Activated CD8-positive, alpha-beta T cell treated with anti-CD3 and anti-CD28 coated beads, Interleukin-2, amount 10 ng/mL, durations not matched to agents 7 days and 5 days (primary cell): ENCODE results near the gene IL27RA. TPM values are rescaled to one million over a fixed set of nuclear protein-coding genes. Genes with fewer than 3 reads are reported as not detected.

Experiments
- ATAC-seq: fragments of 150-1000 bp; cut with Tn5 transposase; one replicate; pipeline ENCODE4 v1.10.0; 2021; ENCODE audit warnings: moderate library complexity
- CTCF ChIA-PET: fragments of 350-600 bp; sonication (Branson Sonifier 250); formaldehyde crosslinking; loops from one replicate; lab custom pipeline; 2021; ENCODE audit warnings: antibody characterized with exemption; lab: Charles Lee
- POLR2A ChIA-PET: fragments of 350-600 bp; sonication (Branson Sonifier 250); formaldehyde crosslinking; loops from one replicate; lab custom pipeline; 2021; ENCODE audit warnings: antibody characterized with exemption; lab: Charles Lee
- DNase-seq: peaks from one replicate; pipeline ENCODE4 v3.0.0-alpha.2; 2020
- H3K27ac Mint-ChIP-seq: one replicate; pipeline ENCODE4 v1.8.0; 2021; ENCODE audit warnings: mild to moderate bottlenecking, mixed read lengths
- H3K27me3 Mint-ChIP-seq: one replicate; pipeline ENCODE4 v1.8.0; 2021; ENCODE audit warnings: low read depth, mixed read lengths
- H3K36me3 Mint-ChIP-seq: one replicate; pipeline ENCODE4 v1.8.0; 2021; ENCODE audit warnings: low read depth, mixed read lengths
- H3K4me1 Mint-ChIP-seq: one replicate; pipeline ENCODE4 v1.8.0; 2021; ENCODE audit warnings: low read depth, mixed read lengths
- H3K4me3 Mint-ChIP-seq: one replicate; pipeline ENCODE4 v1.8.0; 2021; ENCODE audit warnings: mild to moderate bottlenecking, mixed read lengths
- H3K9me3 Mint-ChIP-seq: one replicate; pipeline ENCODE4 v1.8.0; 2022; ENCODE audit warnings: mixed read lengths; ENCODE audit not compliant: insufficient read depth
- total RNA-seq, 2 experiments: library from RNA; stranded (reverse); gene quantifications; one replicate each; pipeline ENCODE4 v1.2.3, GENCODE V29; 2021

IL27RA gene
- total RNA-seq, 2 experiments from 2014 or later: 39.7 to 39.8 TPM

GRCh38 chr19:13989487-13989886 lies 42.1 kb upstream of the IL27RA start:
- ChIA-PET CTCF (interaction anchor here (1.2 kb wide), 1 partner anchor 10 kb away, joined by 4 read pairs; no protein-coding TSS in a partner anchor), POLR2A (interaction anchor here (0.6 to 5.3 kb wide), 4 partner anchors 8 to 34 kb away, joined by 3 to 56 read pairs (median 4); partner anchors contain the start of gene RFX1)
- Mint-ChIP-seq H3K9me3 (no peaks in the 10 kb centered on the region), H3K4me3 (no peak overlapping the region), H3K36me3 (peaks cover 38% of the 10 kb centered on the region), H3K27me3 (no peaks in the 10 kb centered on the region), H3K27ac (peak overlapping the region; percentile 85), H3K4me1 (peaks cover 59% of the 10 kb centered on the region)
- no peak for ATAC-seq
- no peak for DNase-seq

GRCh38 chr19:13990085-13990484 lies 41.5 kb upstream of the IL27RA start:
- no peak for DNase-seq
- ChIA-PET POLR2A (interaction anchor here (0.6 to 5.3 kb wide), 4 partner anchors 8 to 34 kb away, joined by 3 to 56 read pairs (median 4); partner anchors contain the start of gene RFX1), CTCF (interaction anchor here (1.2 kb wide), 1 partner anchor 10 kb away, joined by 4 read pairs; no protein-coding TSS in a partner anchor)
- Mint-ChIP-seq H3K9me3 (no peaks in the 10 kb centered on the region), H3K36me3 (peaks cover 41% of the 10 kb centered on the region), H3K4me1 (peaks cover 56% of the 10 kb centered on the region), H3K27ac (peak overlapping the region; percentile 85), H3K4me3 (no peak overlapping the region), H3K27me3 (no peaks in the 10 kb centered on the region)
- no peak for ATAC-seq

- peak overlapping the region; percentile 34 for H3K27ac Mint-ChIP-seq
- no peak for DNase-seq
- no peaks in the 10 kb centered on the region for H3K27me3 Mint-ChIP-seq
These were observed 39.5 kb upstream of the IL27RA start for GRCh38 chr19:13992025-13992424.

DNA sequence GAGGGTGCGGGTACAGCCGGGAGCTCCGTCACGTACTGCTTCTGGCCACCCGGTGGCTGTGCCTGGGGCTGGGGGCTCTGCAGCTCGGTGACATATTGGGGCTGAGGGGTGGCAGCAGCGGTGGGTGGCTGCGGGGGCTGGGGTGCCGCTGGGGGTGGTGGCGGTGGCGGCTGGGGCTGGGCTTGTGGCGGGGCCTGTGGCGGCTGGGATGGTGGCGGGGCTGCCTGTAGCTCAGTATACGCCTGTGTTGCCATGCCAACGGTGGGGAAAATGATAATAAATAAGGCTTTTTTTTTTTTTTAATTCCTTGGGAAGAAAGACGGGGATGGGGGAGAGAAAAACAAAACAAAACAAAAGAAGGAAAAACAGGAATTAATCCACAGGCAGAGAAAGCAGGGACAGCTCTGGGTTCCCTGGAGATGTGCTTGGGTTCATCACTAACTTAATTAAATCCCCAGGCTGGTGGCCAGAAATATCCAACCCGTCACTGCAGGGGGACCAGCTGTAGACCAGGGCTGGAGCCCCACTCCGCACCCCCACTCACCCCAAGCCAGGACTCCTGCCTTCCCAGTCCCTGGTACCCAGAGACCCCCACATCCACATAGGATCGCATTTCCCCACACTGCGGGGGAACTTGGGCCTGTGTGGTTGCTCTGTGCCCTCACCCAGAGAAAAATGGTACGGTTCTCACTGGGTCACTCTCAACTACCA lies 37.8 kb upstream of the IL27RA start:
- ATAC-seq (peak; percentile 32), DNase-seq (no peak)
- Mint-ChIP-seq H3K4me3 (no peak overlapping the region), H3K4me1 (peaks cover 19% of the 10 kb centered on the region), H3K36me3 (peaks cover 46% of the 10 kb centered on the region), H3K9me3 (peaks cover 2% of the 10 kb centered on the region), H3K27me3 (no peaks in the 10 kb centered on the region), H3K27ac (no peak overlapping the region)
- CTCF ChIA-PET: interaction anchor here (1.3 to 1.4 kb wide), 2 partner anchors 10 to 12 kb away, joined by 4 to 6 read pairs; no protein-coding TSS in a partner anchor
- POLR2A ChIA-PET: interaction anchor here (1.2 to 2.0 kb wide), 4 partner anchors 9 to 37 kb away, joined by 5 to 8 read pairs (median 7); partner anchors contain the start of genes IL27RA and RFX1

More at GRCh38 chr19:13992025-13992424, 39.5 kb upstream of the IL27RA start:
- Mint-ChIP-seq H3K4me1 (peaks cover 36% of the 10 kb centered on the region), H3K4me3 (no peak overlapping the region), H3K9me3 (no peaks in the 10 kb centered on the region), H3K36me3 (peaks cover 39% of the 10 kb centered on the region)
- POLR2A ChIA-PET: interaction anchor here (1.6 to 2.0 kb wide), 2 partner anchors 11 to 14 kb away, joined by 5 to 8 read pairs; partner anchors contain the start of gene RFX1
- CTCF ChIA-PET: no interaction called here
- ATAC-seq: no peak

- no peak for DNase-seq
- ChIA-PET POLR2A (interaction anchor here (0.7 to 1.4 kb wide), 2 partner anchors 9 to 41 kb away, joined by 4 read pairs; no protein-coding TSS in a partner anchor), CTCF (no interaction called here)
- Mint-ChIP-seq H3K4me1 (peaks cover 9% of the 10 kb centered on the region), H3K36me3 (peaks cover 45% of the 10 kb centered on the region), H3K27ac (no peak overlapping the region), H3K9me3 (peaks cover 7% of the 10 kb centered on the region), H3K27me3 (no peaks in the 10 kb centered on the region), H3K4me3 (no peak overlapping the region)
- ATAC-seq: no peak
These were observed 36.4 kb upstream of the IL27RA start for GRCh38 chr19:13995017-13995728.

- Mint-ChIP-seq H3K27me3 (no peaks in the 10 kb centered on the region), H3K4me3 (no peak overlapping the region), H3K27ac (no peak overlapping the region), H3K4me1 (peaks cover 16% of the 10 kb centered on the region), H3K9me3 (peaks cover 7% of the 10 kb centered on the region), H3K36me3 (peaks cover 46% of the 10 kb centered on the region)
- ChIA-PET CTCF (no interaction called here), POLR2A (interaction anchor here (1.4 to 1.7 kb wide), 2 partner anchors 8 to 10 kb away, joined by 4 read pairs; no protein-coding TSS in a partner anchor)
- ATAC-seq (no peak), DNase-seq (no peak)
These were observed 35.4 kb upstream of the IL27RA start for GRCh38 chr19:13995878-13996765.

- ChIA-PET POLR2A (interaction anchor here (1.0 to 1.7 kb wide), 2 partner anchors 9 to 11 kb away, joined by 3 to 4 read pairs; no protein-coding TSS in a partner anchor), CTCF (no interaction called here)
- no peak for ATAC-seq
- no peak overlapping the region for H3K4me3 Mint-ChIP-seq
- no peaks in the 10 kb centered on the region for H3K27me3 Mint-ChIP-seq
- H3K9me3 Mint-ChIP-seq: peaks cover 7% of the 10 kb centered on the region
- peaks cover 25% of the 10 kb centered on the region for H3K4me1 Mint-ChIP-seq
- DNase-seq: no peak
- H3K27ac Mint-ChIP-seq: no peak overlapping the region
- H3K36me3 Mint-ChIP-seq: peaks cover 39% of the 10 kb centered on the region
These were observed 34.5 kb upstream of the IL27RA start for GRCh38 chr19:13996928-13997630.

- H3K4me1 Mint-ChIP-seq: peaks cover 30% of the 10 kb centered on the region
- H3K4me3 Mint-ChIP-seq: no peak overlapping the region
- ATAC-seq (no peak), DNase-seq (no peak)
- no peaks in the 10 kb centered on the region for H3K27me3 Mint-ChIP-seq
- peaks cover 37% of the 10 kb centered on the region for H3K36me3 Mint-ChIP-seq
- H3K9me3 Mint-ChIP-seq: peaks cover 7% of the 10 kb centered on the region
- POLR2A ChIA-PET: interaction anchor here (1.0 to 1.7 kb wide), 2 partner anchors 10 to 11 kb away, joined by 3 to 4 read pairs; no protein-coding TSS in a partner anchor
- no peak overlapping the region for H3K27ac Mint-ChIP-seq
- CTCF ChIA-PET: no interaction called here
These were observed 34.0 kb upstream of the IL27RA start for GRCh38 chr19:13997631-13997962.

DNA sequence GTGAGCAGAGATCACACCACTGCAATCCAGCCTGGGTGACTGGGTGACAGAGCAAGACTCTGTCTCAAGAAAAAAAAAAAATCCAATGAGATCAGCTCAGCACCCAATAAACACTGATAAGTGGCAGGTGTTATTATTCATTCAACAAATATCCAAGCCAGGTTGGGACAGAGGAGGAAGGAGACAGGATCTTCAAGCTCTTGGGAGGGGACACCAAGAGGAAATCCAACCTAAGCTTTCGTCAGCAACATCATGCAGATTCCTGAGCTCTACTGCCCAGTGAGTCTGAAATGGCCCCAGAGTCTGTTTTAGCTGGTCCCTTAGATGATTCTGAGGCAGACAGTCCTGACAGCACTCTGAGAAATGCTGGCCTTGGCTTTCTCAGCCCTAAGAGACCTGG lies 33.1 kb upstream of the IL27RA start:
- ChIA-PET CTCF (interaction anchor here (1.1 kb wide), 1 partner anchor 33 kb away, joined by 3 read pairs; the partner anchor contains the start of gene IL27RA), POLR2A (interaction anchor here (0.7 to 0.8 kb wide), 2 partner anchors 34 to 77 kb away, joined by 3 to 4 read pairs; partner anchors contain the start of gene IL27RA)
- no peak overlapping the region for H3K27ac Mint-ChIP-seq
- H3K27me3 Mint-ChIP-seq: no peaks in the 10 kb centered on the region
- no peak for ATAC-seq
- peaks cover 38% of the 10 kb centered on the region for H3K4me1 Mint-ChIP-seq
- no peak for DNase-seq
- peaks cover 36% of the 10 kb centered on the region for H3K36me3 Mint-ChIP-seq
- H3K9me3 Mint-ChIP-seq: peaks cover 7% of the 10 kb centered on the region
- H3K4me3 Mint-ChIP-seq: no peak overlapping the region

GRCh38 chr19:13999085-13999484 lies 32.5 kb upstream of the IL27RA start:
- peaks cover 36% of the 10 kb centered on the region for H3K36me3 Mint-ChIP-seq
- no peak overlapping the region for H3K27ac Mint-ChIP-seq
- CTCF ChIA-PET: interaction anchor here (0.7 to 1.4 kb wide), 2 partner anchors 10 to 60 kb away, joined by 4 read pairs; no protein-coding TSS in a partner anchor
- POLR2A ChIA-PET: interaction anchor here (0.7 to 0.8 kb wide), 2 partner anchors 33 to 78 kb away, joined by 3 to 4 read pairs; partner anchors contain the start of gene IL27RA
- no peak overlapping the region for H3K4me3 Mint-ChIP-seq
- DNase-seq (no peak), ATAC-seq (no peak)
- peaks cover 7% of the 10 kb centered on the region for H3K9me3 Mint-ChIP-seq
- H3K4me1 Mint-ChIP-seq: peaks cover 42% of the 10 kb centered on the region
- H3K27me3 Mint-ChIP-seq: no peaks in the 10 kb centered on the region
